BJ (cell line): ENCODE data around the gene HS3ST3A1. TPM values are rescaled to one million over a fixed set of nuclear protein-coding genes. Genes with fewer than 3 reads are reported as not detected.

Experiments used
- CTCF ChIA-PET: fragments of 350-600 bp; formaldehyde crosslinking; extraction: SDS; loops from one replicate; lab custom pipeline; 2021; ENCODE audit warnings: antibody characterized with exemption, inconsistent platforms; lab: Yijun Ruan, JAX
- POLR2A ChIA-PET: fragments of 300-600 bp; sonication (Branson Sonifier 250); formaldehyde crosslinking; extraction: SDS; loops from one replicate; lab custom pipeline; 2021; ENCODE audit warnings: antibody characterized with exemption; lab: Charles Lee
- DNase-seq: peaks from one replicate; pipeline ENCODE4 v3.0.0-alpha.2; 2011; ENCODE audit warnings: low read depth
- H3K27me3 ChIP-seq: 2 replicates; pipeline ENCODE4 v1.6.0; 2011; ENCODE audit warnings: low read length; ENCODE audit not compliant: control insufficient read depth, insufficient read depth
- H3K36me3 ChIP-seq: 2 replicates; pipeline ENCODE4 v1.5.1; 2011; ENCODE audit warnings: low read length; ENCODE audit not compliant: control insufficient read depth, insufficient read depth
- H3K4me3 ChIP-seq: 2 replicates; pipeline ENCODE4 v1.5.1; 2011; ENCODE audit warnings: low read depth, mild to moderate bottlenecking, control low read depth, low read length
- polyA plus RNA-seq: library from polyadenylated mRNA; depleted of rRNA; stranded (reverse); fragments of >200 nt; gene quantifications from 2 replicates; pipeline ENCODE4 v1.2.3, GENCODE V29; 2011
- TF ChIP-seq, protein P1 (sequence below): IDR thresholded peaks from 2 replicates; pipeline ENCODE4 v1.5.1; 2011; ENCODE audit warnings: low read depth, mild to moderate bottlenecking, control low read depth, inconsistent platforms, low read length, moderate library complexity; ENCODE audit not compliant: insufficient read depth

HS3ST3A1 gene
- polyA plus RNA-seq, 1 experiment: 7.5 TPM

GRCh38 chr17:13643180-13643579 is 41.5 kb upstream of the HS3ST3A1 start:
- Histone ChIP-seq H3K36me3 (no peaks in the 10 kb centered on the region), H3K27me3 (no peaks in the 10 kb centered on the region), H3K4me3 (no peak overlapping the region)
- DNase-seq: no peak
- TF ChIP-seq, protein P1, sequence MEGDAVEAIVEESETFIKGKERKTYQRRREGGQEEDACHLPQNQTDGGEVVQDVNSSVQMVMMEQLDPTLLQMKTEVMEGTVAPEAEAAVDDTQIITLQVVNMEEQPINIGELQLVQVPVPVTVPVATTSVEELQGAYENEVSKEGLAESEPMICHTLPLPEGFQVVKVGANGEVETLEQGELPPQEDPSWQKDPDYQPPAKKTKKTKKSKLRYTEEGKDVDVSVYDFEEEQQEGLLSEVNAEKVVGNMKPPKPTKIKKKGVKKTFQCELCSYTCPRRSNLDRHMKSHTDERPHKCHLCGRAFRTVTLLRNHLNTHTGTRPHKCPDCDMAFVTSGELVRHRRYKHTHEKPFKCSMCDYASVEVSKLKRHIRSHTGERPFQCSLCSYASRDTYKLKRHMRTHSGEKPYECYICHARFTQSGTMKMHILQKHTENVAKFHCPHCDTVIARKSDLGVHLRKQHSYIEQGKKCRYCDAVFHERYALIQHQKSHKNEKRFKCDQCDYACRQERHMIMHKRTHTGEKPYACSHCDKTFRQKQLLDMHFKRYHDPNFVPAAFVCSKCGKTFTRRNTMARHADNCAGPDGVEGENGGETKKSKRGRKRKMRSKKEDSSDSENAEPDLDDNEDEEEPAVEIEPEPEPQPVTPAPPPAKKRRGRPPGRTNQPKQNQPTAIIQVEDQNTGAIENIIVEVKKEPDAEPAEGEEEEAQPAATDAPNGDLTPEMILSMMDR: no peak
- CTCF ChIA-PET: no interaction called here
- POLR2A ChIA-PET: no interaction called here

DNA sequence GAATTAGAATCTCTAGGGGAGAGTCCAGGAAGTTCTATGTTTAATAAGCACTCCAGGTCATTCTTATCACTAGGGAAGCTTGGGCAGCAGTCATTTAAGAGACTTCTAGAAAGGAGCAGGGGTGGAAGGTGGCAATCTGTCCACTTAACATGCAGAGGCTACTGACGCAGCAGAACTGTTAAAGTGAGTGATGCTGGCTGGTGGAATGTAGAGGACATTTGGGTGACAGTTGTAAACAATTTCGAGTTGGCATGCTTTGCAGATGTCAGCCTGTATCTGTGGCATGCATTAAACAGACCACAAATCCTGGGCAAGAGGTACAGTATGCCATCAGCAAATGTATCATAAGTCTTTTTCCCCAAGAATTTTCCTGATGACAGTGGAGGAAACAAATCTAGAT is 40.5 kb upstream of the HS3ST3A1 start:
- TF ChIP-seq, protein P1: no peak
- CTCF ChIA-PET: no interaction called here
- no peaks in the 10 kb centered on the region for H3K27me3 ChIP-seq
- H3K4me3 ChIP-seq: no peak overlapping the region
- DNase-seq: no peak
- H3K36me3 ChIP-seq: no peaks in the 10 kb centered on the region
- POLR2A ChIA-PET: no interaction called here

GRCh38 chr17:13640551-13640950 is 38.8 kb upstream of the HS3ST3A1 start:
- POLR2A ChIA-PET: no interaction called here
- Histone ChIP-seq H3K36me3 (no peaks in the 10 kb centered on the region), H3K27me3 (no peaks in the 10 kb centered on the region), H3K4me3 (no peak overlapping the region)
- TF ChIP-seq, protein P1: no peak
- no peak for DNase-seq
- CTCF ChIA-PET: no interaction called here

- DNase-seq: no peak
- ChIA-PET CTCF (no interaction called here), POLR2A (no interaction called here)
- Histone ChIP-seq H3K36me3 (no peaks in the 10 kb centered on the region), H3K4me3 (no peak overlapping the region), H3K27me3 (no peaks in the 10 kb centered on the region)
- TF ChIP-seq, protein P1: no peak
These were observed 37.2 kb upstream of the HS3ST3A1 start for GRCh38 chr17:13638855-13639458.

GRCh38 chr17:13636951-13637350 is 35.2 kb upstream of the HS3ST3A1 start:
- TF ChIP-seq, protein P1: no peak
- CTCF ChIA-PET: no interaction called here

More at GRCh38 chr17:13636951-13637350, 35.2 kb upstream of the HS3ST3A1 start:
- POLR2A ChIA-PET: no interaction called here
- Histone ChIP-seq H3K27me3 (no peaks in the 10 kb centered on the region), H3K36me3 (no peaks in the 10 kb centered on the region), H3K4me3 (no peak overlapping the region)
- DNase-seq: no peak
